ENCODE measurements around the gene SMARCAL1.

DNA sequence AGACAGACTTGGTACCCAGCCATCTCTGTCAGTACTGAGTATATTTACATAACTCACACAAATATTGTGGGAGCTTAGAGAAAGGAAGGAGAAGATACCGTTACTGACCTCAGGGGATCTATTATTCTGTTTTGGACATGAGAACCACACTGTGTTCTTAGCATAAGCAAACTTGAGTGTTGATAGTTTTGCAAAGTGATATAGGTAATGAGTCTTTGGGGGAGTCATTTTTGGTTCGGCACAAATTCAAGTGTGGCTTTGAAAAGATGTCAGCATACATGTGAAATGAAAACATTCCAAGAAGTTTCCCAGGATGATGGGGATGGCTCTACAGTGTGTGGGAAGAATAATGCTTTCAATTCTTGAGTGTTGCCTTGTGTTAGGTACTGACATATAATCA, 24.1 kb downstream of the SMARCAL1 start:
- TF ChIP-seq CTCF (IDR thresholded peaks at IDR 0.05) (no peak), POLR2A (IDR thresholded peaks at IDR 0.05) (no peak), POLR2AphosphoS5 (IDR thresholded peaks at IDR 0.05) (no peak), EP300 (IDR thresholded peaks at IDR 0.05) (no peak)
